Measurements from ENCODE around the gene SLC44A1.
"Not testable (repeated sequence)": the region's sequence is repeated elsewhere in the genome, so short reads cannot be mapped to it uniquely, and the experiment has no call there.

SLC44A1 gene

DNA sequence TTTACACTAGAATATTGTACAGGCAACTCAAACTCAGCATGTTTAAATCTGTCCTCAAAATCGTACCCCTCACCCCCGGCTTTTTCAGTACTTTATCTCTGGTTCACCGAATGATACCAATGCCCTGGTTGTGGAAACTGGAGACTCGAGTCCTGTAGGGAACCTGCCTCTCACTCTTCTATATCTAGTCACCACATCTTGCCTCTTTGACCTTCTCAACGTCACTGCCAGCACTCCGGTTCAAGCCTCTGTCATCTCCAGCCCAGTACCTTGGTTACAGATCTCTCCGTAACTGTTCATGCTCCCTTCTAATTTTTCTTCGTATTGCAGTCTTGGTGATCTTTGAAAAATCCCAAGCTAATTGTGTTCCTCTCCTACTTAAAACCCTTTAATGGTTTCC lies 6.7 kb downstream of the SLC44A1 start:
- DNase-seq (ENCODE audit: extremely low spot score), result no peak
- CTCF ChIA-PET, result no interaction called here
- TF ChIP-seq, protein P1, sequence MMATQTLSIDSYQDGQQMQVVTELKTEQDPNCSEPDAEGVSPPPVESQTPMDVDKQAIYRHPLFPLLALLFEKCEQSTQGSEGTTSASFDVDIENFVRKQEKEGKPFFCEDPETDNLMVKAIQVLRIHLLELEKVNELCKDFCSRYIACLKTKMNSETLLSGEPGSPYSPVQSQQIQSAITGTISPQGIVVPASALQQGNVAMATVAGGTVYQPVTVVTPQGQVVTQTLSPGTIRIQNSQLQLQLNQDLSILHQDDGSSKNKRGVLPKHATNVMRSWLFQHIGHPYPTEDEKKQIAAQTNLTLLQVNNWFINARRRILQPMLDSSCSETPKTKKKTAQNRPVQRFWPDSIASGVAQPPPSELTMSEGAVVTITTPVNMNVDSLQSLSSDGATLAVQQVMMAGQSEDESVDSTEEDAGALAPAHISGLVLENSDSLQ (IDR thresholded peaks at IDR 0.05), result no peak
- TF ChIP-seq NFRKB (IDR thresholded peaks at IDR 0.05), result no peak
- TF ChIP-seq HDGF (IDR thresholded peaks at IDR 0.05; ENCODE audit: borderline replicate concordance), result no peak
- no peak for TF ChIP-seq BHLHE40 (IDR thresholded peaks at IDR 0.05; ENCODE audit: borderline replicate concordance)
- no peak for TF ChIP-seq L3MBTL2 (conservative IDR thresholded peaks at IDR 0.05)
- TF ChIP-seq ELF4 (IDR thresholded peaks at IDR 0.05), result no peak
- no peak for TF ChIP-seq FOXA1 (IDR thresholded peaks at IDR 0.05)
- no peak for TF ChIP-seq LEF1 (IDR thresholded peaks at IDR 0.05; ENCODE audit: borderline replicate concordance)
- TF ChIP-seq FOXK2 (IDR thresholded peaks at IDR 0.05), result no peak
- no peak for TF ChIP-seq SUZ12 (IDR thresholded peaks at IDR 0.05)
- TF ChIP-seq SP1 (IDR thresholded peaks at IDR 0.05), result no peak
- TF ChIP-seq ARNT (IDR thresholded peaks at IDR 0.05), result no peak
- TF ChIP-seq TARDBP (IDR thresholded peaks at IDR 0.05), result no peak
- no peak for TF ChIP-seq CTBP1 (IDR thresholded peaks at IDR 0.05; ENCODE audit: borderline replicate concordance)
- POLR2A ChIA-PET, result no interaction called here

DNA sequence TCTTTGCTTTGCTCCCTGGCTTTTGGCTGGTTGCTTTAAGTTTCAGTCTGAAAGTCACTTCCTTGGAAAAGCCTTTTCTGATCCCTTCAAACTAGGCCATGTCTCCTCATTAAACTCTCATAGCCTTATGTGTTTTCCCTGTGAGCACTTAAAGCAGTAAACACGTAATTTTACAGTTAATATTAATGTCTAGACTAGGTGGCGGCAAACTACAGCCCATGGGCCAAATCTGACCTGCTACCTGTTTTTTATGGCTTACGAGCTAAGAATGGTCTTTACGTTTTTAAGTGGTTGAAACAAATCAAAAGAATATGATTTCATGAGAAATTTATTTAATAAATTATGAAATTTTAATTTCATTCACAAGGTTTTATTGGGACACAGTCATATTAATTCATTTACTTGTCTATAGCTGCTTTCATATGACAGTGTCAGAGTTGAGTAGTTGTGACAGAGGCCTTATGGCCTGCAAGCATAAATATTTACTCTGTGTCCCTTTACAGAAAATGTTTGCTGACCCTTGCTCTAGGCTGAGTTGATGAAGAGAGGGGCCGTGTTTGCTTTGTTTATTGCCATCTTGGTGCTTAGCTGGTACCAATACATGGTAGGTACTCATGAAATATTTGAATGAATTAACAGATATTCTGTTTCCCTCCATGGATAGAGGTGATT lies 7.4 kb downstream of the SLC44A1 start:
- CTCF ChIA-PET, result interaction anchor here (0.6 kb wide), 1 partner anchor 162 kb away, joined by 3 read pairs; no protein-coding TSS in a partner anchor
- no peak for DNase-seq (ENCODE audit: extremely low spot score)
- POLR2A ChIA-PET, result no interaction called here
- TF ChIP-seq, protein P1 (IDR thresholded peaks at IDR 0.05), result no peak
- TF ChIP-seq FOXK2 (IDR thresholded peaks at IDR 0.05), result no peak
- TF ChIP-seq BHLHE40 (IDR thresholded peaks at IDR 0.05; ENCODE audit: borderline replicate concordance), result no peak
- TF ChIP-seq FOXM1 (IDR thresholded peaks at IDR 0.05; ENCODE audit: borderline replicate concordance), result no peak
- no peak for TF ChIP-seq ARNT (IDR thresholded peaks at IDR 0.05)
- TF ChIP-seq ELF4 (IDR thresholded peaks at IDR 0.05), result no peak
- no peak for TF ChIP-seq NFRKB (IDR thresholded peaks at IDR 0.05)
- TF ChIP-seq L3MBTL2 (conservative IDR thresholded peaks at IDR 0.05), result no peak
- TF ChIP-seq SUZ12 (IDR thresholded peaks at IDR 0.05), result no peak
- no peak for TF ChIP-seq CTBP1 (IDR thresholded peaks at IDR 0.05; ENCODE audit: borderline replicate concordance)
- TF ChIP-seq FOXA1 (IDR thresholded peaks at IDR 0.05), result no peak
- no peak for TF ChIP-seq HDGF (IDR thresholded peaks at IDR 0.05; ENCODE audit: borderline replicate concordance)
- TF ChIP-seq SP1 (IDR thresholded peaks at IDR 0.05), result no peak

DNA sequence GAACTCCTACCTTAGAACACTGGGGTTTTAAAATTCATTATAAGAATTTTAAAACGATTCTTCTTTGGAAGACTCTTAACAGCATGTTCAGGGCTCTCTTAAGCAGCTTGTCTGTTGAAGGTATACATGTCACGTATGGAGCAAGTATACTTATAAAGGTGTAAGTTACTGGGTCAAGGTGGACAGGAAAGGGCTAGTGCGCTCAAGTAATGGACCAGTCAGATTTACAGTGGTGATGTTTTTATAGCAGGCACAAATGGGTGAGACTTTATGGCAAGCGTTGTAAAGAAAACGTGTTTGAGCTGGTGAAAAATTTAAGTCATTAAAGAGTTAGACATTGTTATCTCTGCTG lies 7.9 kb downstream of the SLC44A1 start:
- ChIA-PET POLR2A (no interaction called here), CTCF (interaction anchor here (0.6 kb wide), 1 partner anchor 162 kb away, joined by 3 read pairs; no protein-coding TSS in a partner anchor)

DNA sequence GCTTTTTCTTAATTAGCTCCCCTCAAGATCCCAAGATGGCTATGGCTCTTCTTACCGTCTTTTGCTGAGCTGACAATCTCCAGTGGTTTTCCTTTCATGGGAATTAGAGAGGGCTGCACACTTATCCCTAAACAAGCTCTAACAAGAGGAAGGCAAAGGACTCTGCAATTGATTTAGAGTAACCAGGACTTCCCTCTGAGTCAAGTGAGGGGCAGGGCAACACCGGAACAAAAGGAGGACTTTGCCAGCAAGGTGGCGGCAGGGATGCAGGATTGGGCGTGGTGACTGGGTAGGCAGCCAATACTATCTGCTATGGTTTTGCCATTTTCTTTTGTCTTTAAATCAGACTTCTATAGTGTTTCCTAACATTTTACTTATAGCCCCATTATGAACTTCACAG lies 9.8 kb downstream of the SLC44A1 start:
- POLR2A ChIA-PET, result no interaction called here

More for the DNA sequence above, 7.9 kb downstream of the SLC44A1 start:
- DNase-seq (ENCODE audit: extremely low spot score), result no peak
- TF ChIP-seq, protein P1 (IDR thresholded peaks at IDR 0.05), result 0 out of 2 replicates have a peak, but pooled peaks have one; percentile 16
- TF ChIP-seq ZNF384 (IDR thresholded peaks at IDR 0.05) (no peak), LEF1 (IDR thresholded peaks at IDR 0.05; ENCODE audit: borderline replicate concordance) (no peak)

DNA sequence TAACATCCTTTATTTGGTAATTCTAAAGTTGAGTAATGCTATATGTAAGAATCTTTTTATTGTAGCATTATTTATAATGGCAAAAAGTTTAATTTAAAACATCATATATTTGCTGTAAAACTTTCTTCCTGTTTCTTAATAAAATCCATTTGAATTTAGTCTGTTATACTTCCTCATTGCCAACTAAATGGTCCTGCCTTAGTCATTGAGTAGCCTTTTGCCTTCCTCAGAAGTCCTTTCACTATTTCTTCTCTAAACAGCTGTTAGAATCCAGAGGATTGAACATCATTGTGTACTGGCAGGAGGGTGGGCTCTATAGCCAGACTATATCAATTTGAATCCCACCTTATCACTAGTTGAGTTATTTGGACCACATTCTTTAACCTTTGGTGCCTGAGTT lies 11.0 kb downstream of the SLC44A1 start:
- CTCF ChIA-PET, result interaction anchor here (1.8 kb wide), 1 partner anchor 10 kb away, joined by 8 read pairs; the partner anchor contains the start of gene SLC44A1
- no peak for DNase-seq (ENCODE audit: extremely low spot score)
- POLR2A ChIA-PET, result no interaction called here
- no peak for TF ChIP-seq FOXK2 (IDR thresholded peaks at IDR 0.05)
- no peak for TF ChIP-seq LEF1 (IDR thresholded peaks at IDR 0.05; ENCODE audit: borderline replicate concordance)
- no peak for TF ChIP-seq SP1 (IDR thresholded peaks at IDR 0.05)
- no peak for TF ChIP-seq ELF4 (IDR thresholded peaks at IDR 0.05)
- TF ChIP-seq CTBP1 (IDR thresholded peaks at IDR 0.05; ENCODE audit: borderline replicate concordance), result no peak
- TF ChIP-seq BHLHE40 (IDR thresholded peaks at IDR 0.05; ENCODE audit: borderline replicate concordance), result no peak
- no peak for TF ChIP-seq ARNT (IDR thresholded peaks at IDR 0.05)
- no peak for TF ChIP-seq L3MBTL2 (conservative IDR thresholded peaks at IDR 0.05)
- no peak for TF ChIP-seq FOXM1 (IDR thresholded peaks at IDR 0.05; ENCODE audit: borderline replicate concordance)
- TF ChIP-seq HDGF (IDR thresholded peaks at IDR 0.05; ENCODE audit: borderline replicate concordance), result no peak
- TF ChIP-seq NFRKB (IDR thresholded peaks at IDR 0.05), result no peak
- no peak for TF ChIP-seq FOXA1 (IDR thresholded peaks at IDR 0.05)
- TF ChIP-seq TARDBP (IDR thresholded peaks at IDR 0.05), result no peak
- no peak for TF ChIP-seq ZNF384 (IDR thresholded peaks at IDR 0.05)
- TF ChIP-seq, protein P1 (IDR thresholded peaks at IDR 0.05), result no peak
- TF ChIP-seq SUZ12 (IDR thresholded peaks at IDR 0.05), result no peak

More for the DNA sequence above, 9.8 kb downstream of the SLC44A1 start:
- TF ChIP-seq FOXA1 (IDR thresholded peaks at IDR 0.05) (no peak), SP1 (IDR thresholded peaks at IDR 0.05) (no peak), FOXM1 (IDR thresholded peaks at IDR 0.05; ENCODE audit: borderline replicate concordance) (no peak), SUZ12 (IDR thresholded peaks at IDR 0.05) (no peak), BHLHE40 (IDR thresholded peaks at IDR 0.05; ENCODE audit: borderline replicate concordance) (no peak), FOXK2 (IDR thresholded peaks at IDR 0.05) (no peak), ARNT (IDR thresholded peaks at IDR 0.05) (no peak), LEF1 (IDR thresholded peaks at IDR 0.05; ENCODE audit: borderline replicate concordance) (no peak), HDGF (IDR thresholded peaks at IDR 0.05; ENCODE audit: borderline replicate concordance) (no peak), ZNF384 (IDR thresholded peaks at IDR 0.05) (no peak), L3MBTL2 (conservative IDR thresholded peaks at IDR 0.05) (no peak), NFRKB (IDR thresholded peaks at IDR 0.05) (no peak), CTBP1 (IDR thresholded peaks at IDR 0.05; ENCODE audit: borderline replicate concordance) (no peak), TARDBP (IDR thresholded peaks at IDR 0.05) (no peak), ELF4 (IDR thresholded peaks at IDR 0.05) (no peak)
- TF ChIP-seq, protein P1 (IDR thresholded peaks at IDR 0.05), result no peak
- no peak for DNase-seq (ENCODE audit: extremely low spot score)
- CTCF ChIA-PET, result interaction anchor here (1.8 kb wide), 1 partner anchor 9 kb away, joined by 8 read pairs; the partner anchor contains the start of gene SLC44A1

DNA sequence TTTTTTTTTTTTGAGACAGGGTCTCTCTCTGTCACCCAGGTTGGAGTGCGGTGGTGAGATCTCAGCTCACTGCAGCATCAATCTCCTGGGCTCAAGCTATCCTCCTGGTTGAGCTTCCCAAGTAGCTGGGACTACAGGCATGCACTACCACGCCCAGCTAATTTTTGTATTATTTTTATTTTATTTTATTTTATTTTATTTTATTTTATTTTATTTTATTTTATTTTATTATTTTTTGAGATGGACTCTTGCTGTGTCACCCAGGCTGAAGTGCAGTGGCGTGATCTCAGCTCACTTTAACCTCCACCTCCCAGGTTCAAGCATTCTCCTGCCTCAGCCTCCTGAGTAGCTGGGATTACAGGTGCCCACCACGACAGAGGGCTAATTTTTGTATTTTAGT lies 12.1 kb downstream of the SLC44A1 start:
- CTCF ChIA-PET, result interaction anchor here (0.6 kb wide), 1 partner anchor 10 kb away, joined by 3 read pairs; no protein-coding TSS in a partner anchor
- POLR2A ChIA-PET; DNase-seq (ENCODE audit: extremely low spot score): not testable (repeated sequence)
